ENCODE results near the gene UPF3B.
"Not testable (repeated sequence)": the region's sequence is repeated elsewhere in the genome, so short reads cannot be mapped to it uniquely, and the experiment has no call there.

The UPF3B gene, protein sequence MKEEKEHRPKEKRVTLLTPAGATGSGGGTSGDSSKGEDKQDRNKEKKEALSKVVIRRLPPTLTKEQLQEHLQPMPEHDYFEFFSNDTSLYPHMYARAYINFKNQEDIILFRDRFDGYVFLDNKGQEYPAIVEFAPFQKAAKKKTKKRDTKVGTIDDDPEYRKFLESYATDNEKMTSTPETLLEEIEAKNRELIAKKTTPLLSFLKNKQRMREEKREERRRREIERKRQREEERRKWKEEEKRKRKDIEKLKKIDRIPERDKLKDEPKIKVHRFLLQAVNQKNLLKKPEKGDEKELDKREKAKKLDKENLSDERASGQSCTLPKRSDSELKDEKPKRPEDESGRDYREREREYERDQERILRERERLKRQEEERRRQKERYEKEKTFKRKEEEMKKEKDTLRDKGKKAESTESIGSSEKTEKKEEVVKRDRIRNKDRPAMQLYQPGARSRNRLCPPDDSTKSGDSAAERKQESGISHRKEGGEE

DNA sequence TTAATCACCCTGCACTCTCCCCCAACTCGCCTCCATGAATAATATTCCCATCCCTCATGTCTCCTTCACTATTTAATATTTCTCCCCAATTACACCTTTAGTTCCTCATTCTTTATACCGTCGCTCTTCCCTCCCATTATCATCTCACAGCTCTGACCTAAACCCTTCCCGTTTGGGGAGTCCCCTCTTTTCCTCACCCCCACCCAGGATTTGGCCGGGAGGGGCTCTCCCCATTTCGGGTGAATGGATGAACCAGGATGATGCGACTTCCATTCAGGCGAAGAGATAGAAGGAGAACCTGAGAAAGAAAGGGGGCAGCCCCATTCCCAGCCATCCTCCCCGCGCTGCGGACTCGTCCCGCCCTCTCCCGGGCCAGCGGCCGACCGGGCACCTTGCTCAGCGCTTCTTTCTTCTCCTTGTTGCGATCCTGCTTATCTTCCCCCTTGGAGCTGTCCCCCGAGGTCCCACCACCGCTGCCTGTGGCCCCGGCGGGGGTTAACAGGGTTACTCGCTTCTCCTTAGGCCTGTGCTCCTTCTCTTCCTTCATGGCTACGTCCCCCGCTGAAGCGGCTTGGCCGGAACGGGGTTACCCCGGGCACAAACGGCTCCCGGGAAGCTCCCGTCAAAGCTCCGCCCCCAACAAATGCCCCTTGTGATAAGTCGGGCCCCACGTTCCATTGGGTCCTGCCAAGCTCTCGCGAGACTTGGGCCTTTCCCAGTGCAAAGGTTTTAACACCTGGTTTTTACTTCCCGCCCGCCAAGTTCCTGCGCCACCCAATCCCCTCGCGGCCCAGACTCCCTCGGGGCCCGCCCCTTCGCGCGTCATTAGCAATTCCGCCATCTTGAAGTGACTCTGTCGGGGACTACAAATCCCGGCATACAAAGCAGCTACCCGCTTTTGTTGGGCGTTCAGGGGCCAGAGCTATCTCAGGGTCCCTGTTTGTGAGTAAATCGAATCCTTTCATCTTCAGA, at the start of gene UPF3B:
TSS of gene UPF3B (minus strand) at position 582 of the 972 bp plus-strand sequence. CDS start at position 547, 35 bp downstream.
- H3K36me3 ChIP-seq (ENCODE audit: insufficient read depth, low read length), result 0 out of 2 replicates have a peak, but pooled peaks cover 3% of the 10 kb centered on the region
- no peaks in the 10 kb centered on the region for H3K27me3 ChIP-seq (ENCODE audit: insufficient read depth, low read length)
- H3K79me2 ChIP-seq (ENCODE audit: control insufficient read depth, insufficient read depth, low read length, unreplicated experiment), result peaks cover 14% of the 10 kb centered on the region
- H3K4me3 ChIP-seq (ENCODE audit: low read depth, low read length), result peak within 1 kb of the TSS; percentile 97
- H3K4me1 ChIP-seq (ENCODE audit: control insufficient read depth, insufficient read depth, low read length, unreplicated experiment), result peaks cover 8% of the 10 kb centered on the region
- peak within 1 kb of the TSS; percentile 68 for H2AFZ ChIP-seq (ENCODE audit: low read length, unreplicated experiment)
- H3K27ac ChIP-seq (ENCODE audit: low read depth, low read length), result peak within 1 kb of the TSS; percentile 77

DNA sequence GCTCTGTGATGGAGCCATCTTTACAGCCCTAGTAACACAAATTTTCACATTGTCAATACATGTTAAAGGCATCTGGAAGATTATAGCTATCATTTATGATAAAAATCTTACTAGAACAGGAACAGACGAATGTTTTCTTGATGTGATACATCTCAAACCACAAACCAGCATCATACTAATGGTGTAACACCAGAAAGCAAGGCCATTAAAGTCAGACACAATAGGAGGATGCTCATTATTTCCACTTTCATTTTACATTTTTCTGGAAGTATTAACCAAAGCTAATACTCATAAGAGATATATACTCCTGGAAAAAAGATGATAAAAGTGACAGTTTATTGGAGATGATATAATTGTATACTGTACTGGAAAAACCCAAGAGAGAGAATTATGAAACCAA, 48.2 kb upstream of the UPF3B start:
- Histone ChIP-seq H3K27ac (ENCODE audit: low read depth, low read length) (no peak overlapping the region), H3K79me2 (ENCODE audit: control insufficient read depth, insufficient read depth, low read length, unreplicated experiment) (no peaks in the 10 kb centered on the region), H3K27me3 (ENCODE audit: insufficient read depth, low read length) (no peaks in the 10 kb centered on the region), H3K4me1 (ENCODE audit: control insufficient read depth, insufficient read depth, low read length, unreplicated experiment) (no peaks in the 10 kb centered on the region), H3K4me3 (ENCODE audit: low read depth, low read length) (no peak overlapping the region), H3K36me3 (ENCODE audit: insufficient read depth, low read length) (no peaks in the 10 kb centered on the region), H2AFZ (ENCODE audit: low read length, unreplicated experiment) (no peak overlapping the region)

DNA sequence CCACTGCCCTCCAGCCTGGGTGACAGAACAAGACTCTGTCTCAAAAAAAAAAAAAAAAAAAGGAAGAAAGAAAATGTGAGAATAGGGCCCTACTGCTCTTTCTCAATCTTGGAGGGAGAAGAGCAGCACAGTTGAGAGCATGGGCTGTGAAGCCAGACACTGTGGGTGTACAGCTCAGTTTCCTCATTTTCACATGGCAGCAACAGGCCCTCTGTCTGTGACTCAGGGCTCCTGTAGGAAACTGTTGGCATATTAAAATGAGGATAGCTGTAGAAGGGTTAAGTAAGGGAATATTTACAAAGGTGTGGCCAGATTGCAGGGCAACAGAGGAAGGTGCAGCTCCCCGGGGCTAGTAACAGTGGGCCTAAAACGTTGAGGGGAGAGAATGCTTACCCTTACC, 46.4 kb upstream of the UPF3B start:
- Histone ChIP-seq H3K79me2 (ENCODE audit: control insufficient read depth, insufficient read depth, low read length, unreplicated experiment) (no peaks in the 10 kb centered on the region), H3K4me3 (ENCODE audit: low read depth, low read length) (no peak overlapping the region), H3K27me3 (ENCODE audit: insufficient read depth, low read length) (no peaks in the 10 kb centered on the region), H3K27ac (ENCODE audit: low read depth, low read length) (no peak overlapping the region), H3K36me3 (ENCODE audit: insufficient read depth, low read length) (no peaks in the 10 kb centered on the region), H3K4me1 (ENCODE audit: control insufficient read depth, insufficient read depth, low read length, unreplicated experiment) (no peaks in the 10 kb centered on the region), H2AFZ (ENCODE audit: low read length, unreplicated experiment) (no peak overlapping the region)

DNA sequence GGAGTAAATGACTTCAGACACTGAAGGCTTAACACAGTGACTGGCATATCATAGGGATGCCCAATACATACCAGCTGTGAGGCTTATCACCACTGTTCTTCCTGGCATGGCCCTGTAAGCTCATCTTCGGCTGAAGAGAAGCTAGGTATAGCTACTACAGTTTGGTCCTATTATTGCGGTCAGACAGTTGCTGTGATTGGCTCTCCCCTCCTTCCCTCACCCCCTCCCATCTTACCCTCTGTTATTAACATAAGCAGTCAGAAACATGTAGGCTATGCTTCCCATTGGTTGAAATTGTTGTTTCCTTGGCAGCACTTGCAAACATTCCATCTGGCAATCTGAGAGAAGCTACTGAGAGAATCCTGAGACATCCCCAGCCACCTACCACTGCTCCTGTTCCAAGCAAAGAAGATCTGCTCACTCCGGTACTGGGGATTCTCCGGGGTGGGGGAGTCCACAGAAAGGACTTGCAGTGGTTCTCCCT, 43.1 kb upstream of the UPF3B start, which contains the start of gene AKAP14:
TSS of gene AKAP14 (plus strand) at position 51 of the 484 bp plus-strand sequence. CDS start 7,331 bp downstream, outside the sequence.
- H3K4me3 ChIP-seq (ENCODE audit: low read depth, low read length), result no peak within 1 kb of the TSS
- H3K36me3 ChIP-seq (ENCODE audit: insufficient read depth, low read length), result no peaks in the 10 kb centered on the region
- H3K79me2 ChIP-seq (ENCODE audit: control insufficient read depth, insufficient read depth, low read length, unreplicated experiment), result no peaks in the 10 kb centered on the region
- no peaks in the 10 kb centered on the region for H3K4me1 ChIP-seq (ENCODE audit: control insufficient read depth, insufficient read depth, low read length, unreplicated experiment)
- H3K27ac ChIP-seq (ENCODE audit: low read depth, low read length), result no peak within 1 kb of the TSS
- no peak within 1 kb of the TSS for H2AFZ ChIP-seq (ENCODE audit: low read length, unreplicated experiment)
- H3K27me3 ChIP-seq (ENCODE audit: insufficient read depth, low read length), result no peaks in the 10 kb centered on the region

DNA sequence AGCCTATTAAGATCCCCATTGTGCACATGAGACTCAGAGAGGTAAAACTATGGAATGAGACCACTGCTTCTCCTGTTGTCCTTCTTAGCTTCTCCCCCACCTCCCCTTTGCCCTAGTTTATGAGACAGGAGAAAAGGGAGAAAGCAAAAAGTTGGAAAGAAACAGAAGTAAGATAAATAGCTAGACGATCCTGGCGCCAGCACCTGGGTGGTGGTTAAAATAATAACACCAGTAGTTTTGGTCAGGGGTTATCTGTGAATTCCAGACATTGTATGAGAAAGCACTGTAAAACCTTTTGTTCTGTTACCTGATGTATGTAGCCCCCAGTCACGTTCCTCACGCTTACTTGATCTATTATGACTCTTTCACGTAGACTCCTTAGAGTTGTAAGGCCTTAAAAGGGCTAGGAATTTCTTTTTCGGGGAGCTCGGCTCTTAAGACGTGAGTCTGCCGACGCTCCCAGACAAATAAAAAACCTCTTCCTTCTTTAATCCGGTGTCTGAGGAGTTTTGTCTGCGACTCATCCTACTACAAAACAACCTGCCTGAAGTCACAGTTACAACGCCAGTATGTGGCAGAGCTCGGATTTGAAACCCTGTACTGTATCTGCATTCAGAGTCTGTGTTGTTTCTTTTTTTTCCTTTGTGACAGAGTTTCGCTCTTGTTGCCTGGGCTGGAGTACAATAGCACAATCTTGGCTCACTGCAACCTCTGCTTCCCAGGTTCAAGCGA, 39.4 kb upstream of the UPF3B start:
- H3K4me1 ChIP-seq (ENCODE audit: control insufficient read depth, insufficient read depth, low read length, unreplicated experiment); H3K4me3 ChIP-seq (ENCODE audit: low read depth, low read length); H3K79me2 ChIP-seq (ENCODE audit: control insufficient read depth, insufficient read depth, low read length, unreplicated experiment); H3K36me3 ChIP-seq (ENCODE audit: insufficient read depth, low read length); H3K27me3 ChIP-seq (ENCODE audit: insufficient read depth, low read length); H3K27ac ChIP-seq (ENCODE audit: low read depth, low read length); H2AFZ ChIP-seq (ENCODE audit: low read length, unreplicated experiment): not testable (repeated sequence)

DNA sequence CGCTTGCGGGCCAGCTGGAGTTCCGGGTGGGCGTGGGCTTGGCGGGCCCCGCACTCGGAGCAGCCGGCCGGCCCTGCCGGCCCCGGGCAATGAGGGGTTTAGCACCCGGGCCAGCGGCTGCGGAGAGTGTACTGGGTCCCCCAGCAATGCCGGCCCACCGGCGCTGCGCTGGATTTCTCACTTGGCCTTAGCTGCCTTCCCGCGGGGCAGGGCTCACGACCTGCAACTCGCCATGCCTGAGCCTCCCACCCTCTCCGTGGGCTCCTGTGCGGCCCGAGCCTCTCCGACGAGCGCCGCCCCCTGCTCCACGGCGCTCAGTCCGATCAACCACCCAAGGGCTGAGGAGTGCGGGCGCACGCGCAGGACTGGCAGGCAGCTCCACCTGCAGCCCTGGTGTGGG, 37.9 kb upstream of the UPF3B start:
- not testable (repeated sequence) for H3K27me3 ChIP-seq (ENCODE audit: insufficient read depth, low read length); H3K4me3 ChIP-seq (ENCODE audit: low read depth, low read length); H3K36me3 ChIP-seq (ENCODE audit: insufficient read depth, low read length); H3K4me1 ChIP-seq (ENCODE audit: control insufficient read depth, insufficient read depth, low read length, unreplicated experiment); H3K79me2 ChIP-seq (ENCODE audit: control insufficient read depth, insufficient read depth, low read length, unreplicated experiment); H3K27ac ChIP-seq (ENCODE audit: low read depth, low read length); H2AFZ ChIP-seq (ENCODE audit: low read length, unreplicated experiment)

DNA sequence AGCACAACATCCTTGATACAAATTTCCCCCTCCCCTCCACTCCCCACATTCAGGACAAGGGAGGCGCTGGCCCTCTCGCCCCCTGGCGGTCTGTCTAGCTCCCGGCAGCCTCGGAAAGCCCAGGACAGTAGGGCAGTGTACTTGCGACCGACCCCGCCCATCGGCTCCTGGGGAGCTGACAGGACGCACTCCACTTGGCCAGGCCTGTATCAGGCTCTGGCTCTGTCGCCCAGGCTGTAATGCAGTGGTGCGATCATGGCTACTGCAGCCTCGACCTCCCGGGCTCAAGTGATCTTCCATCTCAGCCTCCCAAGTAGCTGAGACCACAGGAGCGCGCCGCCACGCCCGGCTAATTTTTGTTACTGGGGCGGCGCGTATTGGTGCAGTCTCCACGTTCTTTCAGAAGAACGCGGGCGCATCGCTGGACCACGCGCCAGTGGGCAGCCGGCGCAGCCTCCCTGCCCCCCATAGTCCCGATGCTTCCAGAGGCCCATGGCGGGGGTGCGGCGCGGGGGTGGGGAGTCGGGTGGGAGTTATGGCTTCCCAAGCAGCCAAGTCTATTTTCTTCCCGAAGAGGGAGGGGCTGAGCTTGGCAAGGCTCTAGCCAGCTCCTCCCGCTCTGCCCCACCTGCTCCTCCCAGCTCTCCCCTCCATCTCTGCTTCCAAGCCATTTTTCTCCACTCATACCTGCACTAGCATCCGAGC, 35.1 kb upstream of the UPF3B start:
- peak overlapping the region; percentile 85 for H2AFZ ChIP-seq (ENCODE audit: low read length, unreplicated experiment)
- H3K27ac ChIP-seq (ENCODE audit: low read depth, low read length), result no peak overlapping the region
- H3K4me3 ChIP-seq (ENCODE audit: low read depth, low read length), result peak overlapping the region; percentile 77
- no peaks in the 10 kb centered on the region for H3K79me2 ChIP-seq (ENCODE audit: control insufficient read depth, insufficient read depth, low read length, unreplicated experiment)
- no peaks in the 10 kb centered on the region for H3K27me3 ChIP-seq (ENCODE audit: insufficient read depth, low read length)
- H3K36me3 ChIP-seq (ENCODE audit: insufficient read depth, low read length), result no peaks in the 10 kb centered on the region
- no peaks in the 10 kb centered on the region for H3K4me1 ChIP-seq (ENCODE audit: control insufficient read depth, insufficient read depth, low read length, unreplicated experiment)

DNA sequence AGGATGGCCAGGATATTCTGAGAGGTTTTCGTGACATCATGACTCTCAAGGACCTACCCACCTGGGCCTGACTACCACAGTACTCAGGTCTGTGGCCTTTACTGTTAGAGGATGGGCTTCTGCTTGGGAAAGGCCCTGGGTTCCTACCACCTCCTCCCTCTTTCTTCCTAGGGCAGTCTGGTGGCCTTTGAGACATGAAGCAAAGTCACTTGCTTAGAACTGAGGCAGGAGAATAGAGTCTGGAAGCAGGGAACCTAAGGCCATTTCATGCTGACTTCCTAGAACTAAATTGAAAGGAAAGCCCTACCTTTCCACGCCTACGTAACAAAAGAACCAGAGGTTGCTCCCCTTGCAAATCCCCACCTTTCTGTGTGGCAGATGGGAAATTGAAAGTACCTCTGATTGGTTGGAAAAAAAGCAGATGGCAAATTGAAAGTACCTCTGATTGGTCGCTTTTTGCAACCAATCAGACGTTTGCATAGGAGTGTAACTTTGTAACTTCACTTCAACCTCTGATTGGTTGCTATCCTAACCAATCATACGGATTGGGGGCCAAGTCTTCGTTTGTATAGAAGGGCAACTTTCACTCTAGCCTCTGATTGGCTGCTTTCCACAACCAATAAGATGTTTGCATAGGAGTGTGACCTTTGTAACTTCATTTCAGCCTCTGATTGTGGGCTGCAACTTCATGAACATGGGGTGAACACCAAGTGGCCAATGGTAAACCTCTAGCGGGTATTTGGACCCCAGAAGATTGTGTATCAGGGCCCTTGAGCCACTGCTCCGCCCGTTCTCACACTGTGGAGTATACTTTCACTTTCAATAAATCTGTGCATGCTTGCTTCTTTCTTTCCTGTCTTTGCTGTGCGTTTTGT, 33.0 kb upstream of the UPF3B start:
- Histone ChIP-seq H2AFZ (ENCODE audit: low read length, unreplicated experiment) (no peak overlapping the region), H3K79me2 (ENCODE audit: control insufficient read depth, insufficient read depth, low read length, unreplicated experiment) (no peaks in the 10 kb centered on the region), H3K36me3 (ENCODE audit: insufficient read depth, low read length) (no peaks in the 10 kb centered on the region), H3K4me3 (ENCODE audit: low read depth, low read length) (no peak overlapping the region; the same call in 1 of the 2 replicates), H3K27me3 (ENCODE audit: insufficient read depth, low read length) (no peaks in the 10 kb centered on the region), H3K27ac (ENCODE audit: low read depth, low read length) (no peak overlapping the region), H3K4me1 (ENCODE audit: control insufficient read depth, insufficient read depth, low read length, unreplicated experiment) (no peaks in the 10 kb centered on the region)
